M059J (cell line): ENCODE data around the gene KCNJ14. TPM values are rescaled to one million over a fixed set of nuclear protein-coding genes. Genes with fewer than 3 reads are reported as not detected.
"Not testable (repeated sequence)": the region's sequence is repeated elsewhere in the genome, so short reads cannot be mapped to it uniquely, and the experiment has no call there.

ENCODE experiments used
- DNase-seq: peaks from one replicate; pipeline ENCODE4 v3.0.0-alpha.2; 2012; ENCODE audit warnings: low read depth
- total RNA-seq: library from RNA; depleted of rRNA; stranded (reverse); fragments of >200 nt; shearing (Covaris generic); gene quantifications from 2 replicates; pipeline ENCODE4 v1.2.3, GENCODE V29; 2014

The KCNJ14 gene
- total RNA-seq, 1 experiment from 2014 or later = 0.47 TPM

GRCh38 chr19:48470856-48471255, 15.5 kb downstream of the KCNJ14 start:
- DNase-seq = no peak

GRCh38 chr19:48471836-48472235, 16.5 kb downstream of the KCNJ14 start:
- DNase-seq = no peak

GRCh38 chr19:48473161-48473966, 18.0 kb downstream of the KCNJ14 start:
- DNase-seq = no peak

- DNase-seq = no peak
Observed at GRCh38 chr19:48474084-48474592, 18.8 kb downstream of the KCNJ14 start.

GRCh38 chr19:48475369-48476068, 20.1 kb downstream of the KCNJ14 start:
- DNase-seq = no peak

- DNase-seq = no peak
Observed at GRCh38 chr19:48476176-48476575, 20.8 kb downstream of the KCNJ14 start.

GRCh38 chr19:48477067-48477685, 21.8 kb downstream of the KCNJ14 start:
- DNase-seq = no peak

GRCh38 chr19:48477698-48478338, 22.4 kb downstream of the KCNJ14 start:
- DNase-seq = no peak

GRCh38 chr19:48478339-48479256, 23.2 kb downstream of the KCNJ14 start:
- DNase-seq = no peak

- DNase-seq = no peak
Observed at GRCh38 chr19:48479686-48480085, 24.3 kb downstream of the KCNJ14 start.

- no peak for DNase-seq
Observed at GRCh38 chr19:48480183-48480557, 24.8 kb downstream of the KCNJ14 start.

- DNase-seq = no peak
Observed at GRCh38 chr19:48480558-48481500, 25.5 kb downstream of the KCNJ14 start.

- DNase-seq = peak; percentile 54
Observed at GRCh38 chr19:48481846-48482639, 26.7 kb downstream of the KCNJ14 start.

GRCh38 chr19:48483301-48483700, 27.9 kb downstream of the KCNJ14 start:
- DNase-seq = no peak

- DNase-seq = no peak
Observed at GRCh38 chr19:48484247-48484893, 29.0 kb downstream of the KCNJ14 start.

- no peak for DNase-seq
Observed at GRCh38 chr19:48484931-48485612, 29.7 kb downstream of the KCNJ14 start.

GRCh38 chr19:48486706-48487105, 31.3 kb downstream of the KCNJ14 start:
- DNase-seq = not testable (repeated sequence)

GRCh38 chr19:48487544-48487943, 32.2 kb downstream of the KCNJ14 start:
- DNase-seq = peak; percentile 35
